HuH-7.5 (cell line): ENCODE measurements around the gene ZNF436.

Source experiments
- DNase-seq: peaks from one replicate; pipeline ENCODE4 v3.0.0; 2011; ENCODE audit warnings: low spot score

ZNF436 gene

DNA sequence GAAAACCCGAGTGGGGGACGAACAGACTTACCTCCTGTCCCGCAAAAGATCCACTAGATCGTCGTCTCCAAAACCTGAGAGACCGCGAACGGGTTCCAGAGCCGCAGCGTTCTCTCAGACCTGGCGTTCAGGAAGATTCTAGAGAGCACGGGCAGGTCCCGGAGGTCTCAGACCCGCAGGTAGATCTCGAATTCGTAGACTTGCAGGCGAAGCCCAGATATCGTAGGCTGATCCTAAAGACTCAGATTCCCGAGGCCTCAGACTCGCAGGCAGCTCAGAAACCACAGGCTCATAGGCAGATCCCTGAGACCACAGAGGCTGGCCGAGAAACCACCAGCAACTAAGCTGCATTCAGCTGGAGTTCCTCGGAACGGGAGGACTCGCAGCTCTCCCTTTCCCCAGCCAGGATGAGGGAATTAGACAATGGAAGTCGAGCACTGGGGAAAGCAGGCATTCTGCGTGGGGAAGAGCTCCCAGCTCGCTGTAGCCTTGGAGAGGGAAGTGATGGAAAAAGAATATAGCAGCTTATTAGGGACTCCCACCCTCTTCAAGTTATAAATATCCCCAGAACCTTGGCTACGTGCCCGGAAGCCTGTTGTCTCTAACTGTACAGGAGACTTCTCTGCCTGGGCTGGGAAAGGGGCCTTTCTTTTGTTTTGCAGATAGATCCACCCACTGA, at the start of gene ZNF436:
TSS of gene ZNF436 (minus strand) at position 502 of the 679 bp plus-strand sequence. CDS start 1,831 bp downstream, outside the sequence.
- no peak for DNase-seq

DNA sequence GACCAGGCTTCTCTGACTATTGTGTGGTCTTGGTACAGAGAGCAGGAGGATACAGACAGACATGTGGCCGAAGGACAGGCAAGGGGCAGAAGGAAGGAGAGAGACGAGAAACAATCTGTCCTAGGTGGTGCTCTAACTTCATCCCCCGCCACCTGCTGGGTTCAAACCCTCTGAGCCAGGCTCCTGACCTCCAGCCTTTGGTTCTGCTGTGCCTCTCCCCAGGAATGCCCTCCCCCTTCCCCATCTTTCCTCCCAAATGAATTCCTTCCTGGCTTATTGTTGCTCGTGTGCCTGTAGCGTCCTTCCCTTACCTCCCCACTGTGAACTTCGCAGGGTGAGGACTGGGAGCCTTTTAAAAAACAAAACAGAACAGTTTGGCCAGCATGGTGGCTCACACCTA, 49.5 kb upstream of the ZNF436 start:
- DNase-seq, result no peak

DNA sequence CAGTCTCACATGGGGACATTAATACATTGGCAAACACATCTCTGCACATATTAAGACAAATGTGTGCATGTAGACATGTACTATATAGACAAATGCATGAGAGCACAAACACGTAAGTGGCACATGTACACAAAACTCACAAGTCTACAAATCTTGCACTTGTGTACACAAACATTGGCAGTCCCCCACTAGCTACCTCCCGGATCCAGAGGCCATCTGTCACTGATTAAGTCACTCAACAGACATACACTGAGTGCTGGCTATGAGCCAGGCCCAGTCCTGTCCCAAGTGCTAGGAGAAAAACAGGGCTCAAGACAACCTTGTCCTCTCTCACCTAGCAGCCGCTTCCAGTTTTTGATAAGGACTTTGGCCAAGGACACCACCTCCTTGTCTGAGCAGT, 47.9 kb upstream of the ZNF436 start:
- DNase-seq, result no peak

DNA sequence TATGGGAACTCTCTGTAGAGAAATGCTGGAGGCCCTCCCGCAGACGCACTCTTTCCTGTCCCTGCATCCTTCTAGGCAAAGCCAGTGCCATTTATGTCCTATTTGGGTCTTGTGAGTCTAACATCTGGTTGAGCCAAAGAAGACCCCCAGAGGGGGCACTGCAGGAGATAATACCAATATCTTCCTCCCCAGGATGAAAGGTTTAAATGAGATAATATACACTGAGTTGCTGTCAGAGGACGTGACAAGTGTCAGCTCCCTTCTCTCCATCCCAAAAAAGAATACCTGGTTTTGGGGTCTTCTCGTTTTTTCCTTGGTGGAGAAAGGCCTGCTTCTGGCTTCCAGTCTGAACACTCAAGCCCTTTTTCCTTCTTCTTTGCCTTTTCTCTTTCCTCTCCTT, 47.3 kb upstream of the ZNF436 start:
- no peak for DNase-seq

DNA sequence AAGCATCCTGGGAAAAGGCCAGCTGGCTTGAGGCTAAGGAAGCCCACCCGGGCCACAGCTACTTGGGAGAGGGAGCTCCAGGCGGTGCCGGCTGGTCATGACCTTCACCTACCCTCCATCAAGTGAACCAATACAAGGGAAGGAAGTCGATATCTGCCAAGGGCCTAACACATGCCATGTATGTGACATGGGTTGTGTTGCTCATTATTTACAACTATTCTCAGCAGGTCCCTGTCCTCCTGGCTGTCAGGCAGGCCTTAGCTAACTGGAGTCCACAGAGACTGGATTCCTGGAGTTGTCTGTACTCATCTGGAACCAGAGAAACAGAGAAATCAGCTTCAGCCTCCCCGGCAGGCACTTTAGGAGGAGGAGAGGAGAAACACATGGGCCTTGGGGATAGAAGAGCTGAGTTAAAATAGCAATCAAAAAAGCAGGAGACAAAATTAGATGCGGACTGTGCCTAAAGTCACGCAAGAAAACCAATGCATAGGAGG, 39.2 kb upstream of the ZNF436 start:
- DNase-seq, result no peak

DNA sequence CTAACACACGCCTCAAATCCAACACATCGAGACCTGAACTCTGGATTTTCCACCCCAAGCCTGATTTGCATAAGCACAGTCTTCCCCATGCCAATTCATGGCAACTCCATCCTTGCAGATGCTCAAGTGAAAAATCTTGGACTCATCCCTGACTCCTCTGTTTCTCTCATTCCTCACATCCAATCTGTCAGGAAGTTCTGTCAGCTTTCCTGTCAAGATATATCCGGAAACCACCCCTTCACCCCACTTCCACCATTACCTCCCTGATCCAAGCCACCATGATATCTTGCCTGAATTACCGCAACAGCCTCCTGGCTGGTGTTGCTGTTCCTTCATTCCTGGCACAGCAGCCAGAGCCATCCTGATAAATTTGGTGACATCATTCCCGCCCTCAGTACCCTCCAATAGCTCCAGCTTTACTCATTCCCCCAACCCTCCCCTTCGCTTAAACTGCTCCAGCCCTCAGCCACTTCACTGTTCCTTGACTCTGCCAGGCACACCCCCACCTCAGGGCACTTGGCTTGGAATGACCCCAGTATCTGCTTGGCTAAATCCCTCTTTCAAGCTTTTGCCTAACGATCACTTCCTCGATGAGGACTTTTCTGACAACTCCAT, 37.5 kb upstream of the ZNF436 start:
- no peak for DNase-seq

DNA sequence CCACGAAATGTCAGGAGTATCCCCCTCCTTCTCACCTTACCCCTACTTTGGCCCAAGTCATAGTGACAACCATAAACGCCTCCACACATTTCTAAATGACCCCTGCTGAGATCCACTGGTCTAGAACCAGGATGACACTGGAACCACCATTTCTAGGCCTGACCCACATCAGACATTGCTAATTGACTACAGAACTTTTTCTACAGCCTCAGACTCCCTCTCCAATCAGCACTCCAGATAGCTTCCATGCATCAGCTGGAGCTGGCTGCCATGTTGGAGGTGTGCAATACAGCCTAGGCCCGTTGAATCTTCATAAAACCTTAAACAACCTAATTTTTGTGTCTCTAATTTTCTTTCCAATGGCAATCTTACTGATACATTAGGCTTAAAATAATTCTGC, 36.3 kb upstream of the ZNF436 start:
- DNase-seq, result no peak

DNA sequence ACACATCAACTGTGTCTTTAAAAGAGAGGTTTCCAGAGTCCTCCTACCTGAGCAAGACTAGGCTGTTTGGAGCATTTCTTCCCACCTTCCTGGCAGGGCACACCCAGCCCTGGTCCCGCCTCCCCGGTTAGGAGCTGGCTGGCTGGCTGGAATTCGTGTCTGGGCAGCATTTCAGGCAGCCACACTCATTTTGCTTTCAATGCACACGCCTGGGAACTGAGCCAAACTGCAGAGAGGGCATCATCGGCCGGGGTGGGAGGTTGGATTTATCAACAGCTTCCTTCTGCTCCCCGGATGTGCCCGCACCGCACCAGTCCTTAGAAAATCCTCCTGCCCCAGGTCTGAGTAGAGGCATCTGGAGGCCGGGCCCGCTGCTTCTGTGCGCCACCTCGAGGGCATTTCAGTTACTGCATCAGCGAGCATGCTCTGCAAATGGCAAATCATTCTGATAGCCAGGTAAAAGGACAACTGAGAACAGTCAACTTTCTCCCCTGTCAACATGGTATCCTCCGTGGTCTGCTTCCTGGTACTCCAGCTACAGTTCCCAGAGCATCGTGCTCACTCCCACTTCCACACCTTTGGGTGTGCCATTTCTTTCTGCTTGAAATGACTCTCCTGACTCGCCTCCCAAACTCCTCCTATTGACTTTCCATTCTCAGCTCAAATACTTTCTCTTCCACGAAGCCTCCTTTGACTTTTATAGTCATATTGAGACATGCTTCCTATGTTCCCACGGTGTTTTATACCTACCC, 34.3 kb upstream of the ZNF436 start:
- DNase-seq, result peak; percentile 57

DNA sequence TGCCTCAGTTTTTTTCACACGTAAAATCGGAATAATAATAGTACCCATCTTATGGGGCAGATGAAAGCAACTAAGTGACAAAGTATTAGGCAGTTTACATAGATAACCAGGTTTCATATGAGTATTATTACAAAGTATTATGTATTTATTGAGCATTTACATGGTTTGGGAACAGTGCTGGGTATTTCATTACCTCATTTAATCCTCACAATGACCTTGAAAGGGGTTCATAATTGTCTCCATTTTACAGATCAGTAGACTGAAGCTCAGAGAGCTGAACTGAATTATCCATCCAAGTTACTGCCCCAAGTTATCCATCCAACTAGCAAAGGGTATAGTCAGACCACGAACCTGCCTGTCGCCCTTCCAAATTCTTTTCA, 33.7 kb upstream of the ZNF436 start:
- no peak for DNase-seq

DNA sequence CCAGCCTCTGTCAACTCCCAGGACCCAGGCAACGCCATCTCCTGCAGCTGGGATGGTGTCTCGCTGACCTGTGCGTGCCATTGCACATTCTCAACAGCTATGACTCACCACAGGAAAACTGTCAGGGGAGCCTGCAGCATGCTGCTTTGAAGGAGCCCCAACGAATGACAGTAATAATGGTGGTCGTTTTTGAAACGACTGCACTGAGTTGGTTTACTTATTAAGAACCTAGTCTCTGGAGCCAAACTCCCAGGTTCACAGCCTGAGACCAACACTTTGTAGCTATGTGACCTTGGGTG, 33.4 kb upstream of the ZNF436 start:
- no peak for DNase-seq

DNA sequence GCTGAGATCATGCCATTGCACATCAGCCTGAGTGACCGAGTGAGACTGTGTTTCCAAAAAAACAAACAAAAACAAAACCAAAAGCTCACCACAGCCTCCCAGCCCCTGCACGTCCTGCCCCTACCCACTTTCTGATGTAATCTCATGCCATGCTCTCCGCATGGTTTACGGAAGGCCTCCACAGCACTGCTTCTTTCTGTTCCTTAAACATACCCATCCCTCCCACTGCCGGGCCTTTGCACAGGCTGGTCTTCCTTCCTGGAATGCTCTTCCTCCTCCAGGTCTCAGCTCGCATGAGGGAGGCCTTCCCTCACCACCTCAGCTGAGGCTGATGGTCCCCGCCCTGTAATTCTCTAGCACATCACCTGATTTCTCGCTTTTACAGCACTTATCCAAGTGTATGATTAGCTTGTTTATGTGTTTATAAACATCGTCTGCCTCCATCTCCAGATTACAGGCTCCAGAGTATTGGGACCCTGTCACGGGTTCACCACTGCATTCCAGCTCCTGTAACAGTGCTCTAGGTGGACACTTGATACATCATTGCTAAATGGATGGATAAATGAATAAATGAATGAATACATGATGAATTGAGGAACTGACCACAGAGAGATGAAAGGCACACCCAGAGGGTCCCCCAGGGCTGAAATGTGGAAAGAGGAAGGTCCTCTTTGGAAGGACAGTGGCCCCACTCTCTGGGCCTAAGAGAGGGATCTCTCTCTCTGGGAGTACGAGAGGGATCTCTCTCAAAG, 32.8 kb upstream of the ZNF436 start:
- DNase-seq, result no peak

DNA sequence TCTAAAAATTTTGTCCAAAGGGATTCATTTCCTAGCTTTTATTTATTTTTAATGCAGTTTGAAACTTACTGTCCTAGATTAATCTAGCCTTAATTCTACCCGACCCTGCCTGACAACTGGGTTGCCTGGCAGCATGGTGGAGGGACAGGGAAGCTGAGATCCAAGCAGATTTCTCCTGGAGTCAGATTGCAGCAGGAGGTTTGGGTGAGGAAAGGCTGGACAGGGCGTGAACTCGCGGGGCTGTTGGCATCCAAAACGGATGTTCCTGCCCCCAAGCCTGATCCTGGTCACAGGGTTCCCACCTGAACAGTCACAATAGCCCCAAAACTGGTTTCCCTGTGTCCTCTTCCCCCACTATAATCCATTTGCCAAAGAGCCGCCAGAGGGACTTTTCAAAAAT, 31.7 kb upstream of the ZNF436 start:
- no peak for DNase-seq

DNA sequence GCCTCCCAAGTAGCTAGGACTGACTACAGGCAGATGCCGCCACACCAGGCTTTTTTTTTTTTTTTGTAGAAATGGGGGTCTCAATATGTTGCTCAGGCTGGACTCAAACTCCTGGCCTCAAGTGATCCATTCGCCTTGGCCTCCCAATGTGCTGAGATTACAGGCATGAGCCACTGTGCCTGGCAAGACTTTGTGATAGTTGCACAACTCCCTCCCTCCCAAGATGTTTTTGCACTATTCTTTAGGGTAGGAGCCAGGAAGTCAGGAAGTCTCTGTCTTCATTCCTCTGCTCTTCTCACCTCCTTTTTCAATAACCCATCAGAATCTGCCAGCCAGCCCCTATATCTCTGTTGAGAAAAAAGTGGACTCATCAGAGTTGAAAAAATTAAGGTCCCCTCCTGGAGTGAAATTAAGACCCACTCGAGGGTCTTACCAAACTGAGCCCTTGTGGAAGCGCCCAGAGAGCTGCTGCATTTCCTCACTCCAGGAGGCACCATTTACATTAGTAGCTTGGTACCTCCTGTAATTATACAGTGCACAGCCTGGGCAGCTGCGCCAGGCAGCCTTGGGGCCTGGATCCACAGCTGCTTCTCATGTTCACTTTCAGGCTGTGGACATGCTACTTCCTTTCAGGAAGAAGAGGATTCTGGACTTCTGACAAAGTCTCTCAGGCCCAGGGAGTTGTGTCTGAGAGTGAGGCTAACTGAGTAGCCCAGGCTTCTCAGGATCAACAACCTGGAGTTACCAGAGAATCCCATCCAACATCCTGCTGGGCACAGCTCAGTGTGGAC, 30.9 kb upstream of the ZNF436 start:
- DNase-seq, result no peak

DNA sequence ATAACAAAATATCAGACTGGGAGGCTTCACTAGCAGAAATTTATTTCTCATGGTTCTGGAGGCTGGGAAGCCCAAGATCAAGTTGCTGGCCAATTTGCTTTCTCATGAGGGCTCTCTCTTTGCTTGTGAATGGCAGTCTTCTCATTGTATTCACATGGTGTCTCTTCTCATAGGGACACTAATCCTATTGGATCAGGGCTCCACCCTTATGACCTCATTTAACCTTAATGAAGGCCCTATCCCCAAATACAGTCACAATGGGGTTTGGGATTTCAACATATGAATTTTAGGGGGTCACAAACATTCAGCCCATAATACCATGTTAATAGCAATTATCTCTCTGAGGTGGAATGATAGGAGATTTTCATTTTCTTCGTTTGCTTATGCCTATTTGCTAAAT, 29.6 kb upstream of the ZNF436 start:
- no peak for DNase-seq

DNA sequence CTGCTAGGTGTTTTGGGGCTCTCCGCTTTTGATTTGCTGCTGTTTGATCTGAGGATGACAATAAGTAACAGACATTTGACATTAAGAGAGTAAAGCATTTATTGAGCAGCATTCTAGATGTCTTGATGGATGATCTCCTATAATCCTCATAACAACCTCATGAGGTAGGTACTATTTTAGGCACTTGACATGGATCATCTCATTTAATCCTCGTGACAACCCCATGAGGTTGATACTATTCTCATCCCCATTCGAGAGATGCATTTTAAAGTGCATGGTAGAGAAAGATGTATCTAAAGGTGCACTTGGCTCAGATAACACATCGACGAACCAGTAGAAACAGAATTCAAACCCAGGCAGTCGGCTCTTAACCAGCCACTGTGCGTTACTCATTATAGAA, 28.3 kb upstream of the ZNF436 start:
- DNase-seq, result no peak

DNA sequence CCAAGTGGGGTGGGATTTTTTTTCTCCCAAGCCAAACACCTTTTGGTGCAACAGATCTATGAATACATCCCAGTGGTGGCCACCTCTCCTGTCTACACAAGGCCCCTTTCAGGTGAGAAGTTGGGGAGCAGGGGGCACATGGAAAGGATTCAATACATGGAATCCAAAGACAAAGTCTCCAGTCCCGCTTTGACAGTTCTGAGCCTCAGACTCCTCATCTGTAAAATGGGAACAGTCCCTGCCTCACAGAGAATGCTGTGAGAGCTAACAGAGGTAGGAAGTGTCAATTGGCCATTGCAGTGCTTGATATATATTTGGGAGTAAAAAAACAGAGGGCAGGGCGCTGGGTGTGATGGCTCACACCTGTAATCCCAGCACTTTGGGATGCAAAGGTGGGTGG, 26.7 kb upstream of the ZNF436 start:
- no peak for DNase-seq

DNA sequence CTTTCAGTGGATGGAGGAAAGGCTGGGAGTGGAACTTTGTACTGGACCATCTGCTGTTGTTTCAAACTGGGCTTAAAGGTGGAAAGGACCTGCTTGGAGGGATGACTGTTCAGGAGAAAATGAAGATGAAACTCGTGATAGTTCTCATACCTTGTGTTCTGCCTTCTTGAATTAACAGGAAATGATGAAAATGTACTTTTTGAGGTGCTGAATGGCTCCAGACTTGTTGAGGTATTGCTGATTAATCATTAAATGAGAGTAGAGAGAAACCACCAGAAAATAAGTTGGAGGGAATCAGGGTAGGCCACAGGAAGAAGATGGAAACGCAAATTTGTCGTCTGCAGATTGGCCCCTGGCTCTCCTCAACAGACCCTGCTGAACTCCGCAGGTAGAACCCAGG, 26.2 kb upstream of the ZNF436 start:
- DNase-seq, result no peak

DNA sequence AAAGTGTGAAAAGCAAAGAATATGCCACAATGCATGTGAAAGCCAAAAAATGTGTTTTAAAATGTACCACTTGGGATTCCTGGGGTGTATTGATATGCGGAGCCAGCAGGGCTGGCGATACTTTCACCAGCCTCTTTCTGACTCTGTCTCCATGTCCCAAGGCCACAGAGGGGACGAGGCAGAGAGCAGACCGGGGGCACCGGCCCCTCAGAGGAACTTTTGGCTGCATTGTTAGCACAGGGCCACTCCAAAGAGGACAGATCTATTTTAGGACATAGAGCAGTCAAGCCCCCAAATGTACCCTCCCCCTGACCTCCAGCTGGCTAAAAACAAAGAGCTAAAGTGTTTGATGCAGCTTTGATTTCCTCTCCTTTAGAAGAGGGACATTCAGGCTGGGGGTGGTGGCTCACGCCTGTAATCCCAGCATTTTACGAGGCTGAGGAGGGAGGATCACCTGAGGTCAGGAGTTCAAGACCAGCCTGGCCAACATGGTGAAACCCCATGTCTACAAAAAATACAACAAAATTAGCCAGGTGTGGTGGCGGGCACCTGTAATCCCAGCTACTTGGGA, 25.6 kb upstream of the ZNF436 start:
- no peak for DNase-seq

DNA sequence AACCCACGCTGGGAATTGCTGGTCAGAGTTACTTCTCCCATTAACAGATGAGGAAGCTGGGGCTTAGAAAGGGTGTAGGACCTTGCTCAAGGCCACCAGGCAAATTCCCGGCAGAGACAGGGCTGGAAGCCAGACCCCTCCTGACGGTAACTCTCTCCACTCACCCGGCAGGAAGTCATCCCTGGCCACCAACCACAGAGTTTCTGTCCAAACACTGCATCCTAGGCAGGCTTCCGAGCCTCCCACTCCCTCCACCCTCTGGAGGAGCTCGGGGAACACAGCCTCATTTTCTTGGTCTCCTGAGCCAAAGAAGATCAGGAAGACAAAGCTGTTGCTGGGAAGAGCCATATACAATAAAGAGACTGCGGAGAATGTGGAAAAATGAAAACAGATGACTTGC, 25.0 kb upstream of the ZNF436 start:
- DNase-seq, result no peak

DNA sequence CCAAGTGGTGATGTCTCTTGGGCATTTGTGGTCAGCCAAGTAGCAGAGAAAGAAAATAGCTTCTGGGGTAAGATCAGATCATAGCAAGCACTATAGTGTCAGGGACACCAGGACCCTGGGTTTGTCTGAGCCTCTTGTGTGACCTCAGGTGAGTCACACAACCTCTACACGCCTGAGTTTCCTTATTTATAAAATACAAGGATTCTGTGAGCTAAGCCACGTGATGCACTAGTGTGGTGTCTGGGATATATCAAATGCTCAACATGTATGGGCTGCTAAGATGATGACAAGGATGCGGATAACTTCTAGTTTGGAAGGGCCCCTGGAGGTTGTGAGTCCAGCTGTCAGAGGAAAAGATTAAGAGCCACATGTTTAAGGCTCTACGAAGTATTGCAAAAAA, 24.5 kb upstream of the ZNF436 start:
- DNase-seq, result no peak

DNA sequence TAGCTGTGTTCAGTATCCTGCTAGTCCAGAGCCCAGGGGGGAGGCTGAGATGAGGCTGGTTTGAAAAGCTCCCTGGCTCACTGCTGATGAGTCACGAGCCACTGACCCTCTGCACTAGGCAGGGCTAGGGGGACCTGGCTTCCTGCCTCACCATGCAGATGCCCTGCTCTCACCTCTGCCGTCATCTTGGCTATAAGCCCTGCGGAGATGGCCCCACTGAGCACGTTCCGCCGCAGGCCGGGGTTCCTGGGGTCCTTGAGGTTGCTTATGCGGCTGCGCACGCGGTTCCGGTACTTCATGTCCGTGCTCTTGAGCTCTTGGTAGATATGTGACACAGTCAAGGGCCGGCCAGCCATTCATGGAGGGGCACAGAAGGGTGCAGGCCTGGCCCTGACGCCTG, 24.1 kb upstream of the ZNF436 start:
- DNase-seq, result no peak
